HG02642 (cell line): Measurements from ENCODE around the gene KXD1.
"Not testable (repeated sequence)": the region's sequence is repeated elsewhere in the genome, so short reads cannot be mapped to it uniquely, and the experiment has no call there.

ENCODE experiments used
- ATAC-seq: cut with Tn5 transposase; IDR thresholded peaks from one replicate; pipeline ENCODE4 v1.9.1; 2021; ENCODE audit warnings: mild to moderate bottlenecking; ENCODE audit not compliant: unreplicated experiment, poor library complexity

Gene KXD1, protein sequence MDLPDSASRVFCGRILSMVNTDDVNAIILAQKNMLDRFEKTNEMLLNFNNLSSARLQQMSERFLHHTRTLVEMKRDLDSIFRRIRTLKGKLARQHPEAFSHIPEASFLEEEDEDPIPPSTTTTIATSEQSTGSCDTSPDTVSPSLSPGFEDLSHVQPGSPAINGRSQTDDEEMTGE

DNA sequence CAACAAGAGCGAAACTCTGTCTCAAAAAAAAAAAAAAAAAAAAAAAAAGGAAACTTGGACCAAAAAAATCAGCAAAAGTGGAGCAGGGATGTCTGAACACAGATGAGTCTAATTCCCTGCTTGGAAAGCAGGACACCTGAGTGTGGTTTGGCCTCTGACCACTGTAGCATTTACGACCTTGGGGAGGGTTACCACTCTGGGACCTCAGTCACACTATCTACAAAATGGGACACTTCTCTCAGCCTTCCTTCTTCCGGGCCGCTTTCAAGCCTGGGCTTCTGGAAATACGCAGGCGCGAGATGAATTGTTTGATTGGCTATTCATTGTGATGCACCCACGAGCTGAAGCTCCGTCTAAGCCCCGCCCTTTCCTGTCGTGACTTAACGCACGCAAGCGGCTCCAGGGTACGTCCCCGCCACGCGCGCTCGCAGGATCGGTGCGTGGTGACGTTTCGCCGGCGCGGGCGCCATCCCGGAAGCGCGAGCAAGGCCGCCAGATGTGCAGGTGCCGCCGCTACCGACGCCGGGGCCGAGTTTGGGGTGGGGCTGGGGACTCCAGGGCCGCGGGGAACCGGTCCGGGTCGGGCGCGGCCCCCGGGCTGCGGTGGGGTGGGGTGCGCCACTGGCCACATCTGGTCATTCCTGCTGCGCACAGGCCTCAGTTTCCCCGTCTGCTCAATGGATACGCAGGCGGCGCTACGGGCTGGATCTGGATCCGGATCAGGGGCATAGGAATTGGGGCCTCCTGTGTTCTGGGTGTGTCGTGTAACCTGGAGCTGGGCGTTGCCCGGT lies at the start of gene KXD1:
KXD1 (plus strand) TSS at position 460 of the 791 bp plus-strand sequence. CDS start 4,187 bp downstream, outside the sequence.
- ATAC-seq: peak; percentile 94

DNA sequence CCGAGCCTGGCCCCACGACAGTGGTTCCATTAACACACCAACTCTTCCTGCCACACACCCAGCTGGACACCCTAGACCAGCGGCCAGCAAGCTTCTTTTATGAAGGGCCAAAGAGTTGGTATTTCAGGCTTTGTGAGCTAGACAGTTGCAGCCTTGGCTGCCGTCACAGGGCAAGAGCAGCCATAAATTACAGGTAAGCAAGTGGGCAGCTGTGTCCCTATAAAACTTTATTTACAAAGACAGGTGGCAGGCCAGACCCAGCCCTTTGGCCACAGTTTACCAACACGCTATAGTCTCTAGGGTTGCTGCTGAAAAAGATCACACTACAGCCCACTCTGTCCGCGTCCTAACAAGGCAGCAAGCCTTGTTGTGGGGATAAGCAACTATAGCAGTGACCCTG lies 49.1 kb upstream of the KXD1 start:
- ATAC-seq: no peak

DNA sequence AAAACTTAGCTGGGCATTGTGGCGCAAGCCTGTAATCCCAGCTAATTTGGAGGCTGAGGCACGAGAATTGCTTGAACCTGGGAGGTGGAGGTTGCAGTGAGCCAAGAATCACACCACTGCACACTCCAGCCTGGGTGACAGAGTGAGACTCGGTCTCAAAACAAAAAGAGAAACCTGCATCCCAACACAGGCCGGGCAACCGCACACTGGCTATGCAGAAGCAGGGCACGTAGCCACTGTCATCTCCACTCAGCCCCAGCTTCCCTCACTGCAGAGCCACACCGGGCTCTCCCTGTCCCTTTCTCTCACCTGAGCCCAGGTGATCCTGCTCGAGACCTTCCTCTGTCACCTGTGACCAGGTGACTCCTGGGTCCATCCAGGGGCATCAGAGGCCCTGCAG lies 47.5 kb upstream of the KXD1 start:
- no peak for ATAC-seq

DNA sequence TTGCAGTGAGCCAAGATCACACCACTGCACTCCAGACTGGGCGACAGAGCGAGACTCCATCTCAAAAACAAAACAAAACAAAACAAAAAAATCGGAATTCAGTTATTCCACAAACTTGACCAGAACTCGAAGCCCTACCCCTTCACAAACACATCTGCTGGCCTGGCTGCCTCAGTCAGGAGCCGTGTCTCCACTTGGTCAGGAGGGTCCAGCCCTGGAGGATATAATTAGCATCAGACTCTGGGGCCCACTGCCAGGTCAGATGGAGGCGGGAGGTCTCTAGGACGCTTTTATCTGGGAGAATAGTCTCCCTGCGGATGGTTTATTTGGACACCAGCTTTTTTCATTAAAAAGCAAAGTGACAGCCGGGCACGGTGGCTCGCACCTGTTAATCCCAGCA lies 43.8 kb upstream of the KXD1 start:
- no peak for ATAC-seq

DNA sequence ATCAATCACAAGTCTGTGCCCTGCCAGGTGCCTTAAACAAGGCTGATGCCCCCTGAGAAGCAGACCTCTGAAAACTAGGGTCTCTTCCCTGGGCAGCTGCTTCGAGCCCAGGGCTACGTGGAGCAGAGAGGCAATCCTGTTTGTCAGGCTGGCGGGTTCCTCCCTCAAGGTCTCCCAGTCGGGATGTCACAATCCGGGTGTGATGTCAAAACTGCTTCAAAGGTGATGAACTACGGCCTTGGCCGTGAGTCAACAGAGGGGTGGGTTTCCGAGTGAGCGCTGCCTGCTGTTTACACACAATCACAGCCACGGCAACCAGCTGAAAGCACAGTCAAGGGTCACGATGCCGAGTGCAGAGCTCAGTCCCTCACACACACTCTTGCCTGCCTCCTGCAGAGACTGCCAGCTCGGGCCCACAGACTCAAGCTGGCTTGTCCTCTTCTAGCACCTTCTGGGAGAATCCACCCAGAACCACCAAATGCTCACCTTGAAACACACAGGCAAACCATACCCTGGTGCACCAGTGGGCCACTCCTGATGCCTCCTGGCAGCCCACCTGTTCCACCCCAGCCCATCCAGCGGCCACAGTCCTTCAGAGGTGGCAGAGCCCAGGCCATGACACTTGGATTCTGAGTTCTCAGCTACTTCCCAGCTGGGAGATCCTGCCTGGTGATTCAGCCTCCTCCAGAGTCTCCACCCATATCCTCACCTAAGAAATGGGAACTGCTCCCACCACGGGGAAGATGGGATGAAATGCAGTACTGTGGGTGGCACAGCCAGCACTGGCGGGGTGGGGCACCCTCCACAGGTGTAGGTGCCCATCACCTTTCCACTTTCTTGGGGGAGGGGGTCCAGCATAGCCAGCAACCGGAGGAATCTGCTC lies 42.6 kb upstream of the KXD1 start:
- no peak for ATAC-seq

DNA sequence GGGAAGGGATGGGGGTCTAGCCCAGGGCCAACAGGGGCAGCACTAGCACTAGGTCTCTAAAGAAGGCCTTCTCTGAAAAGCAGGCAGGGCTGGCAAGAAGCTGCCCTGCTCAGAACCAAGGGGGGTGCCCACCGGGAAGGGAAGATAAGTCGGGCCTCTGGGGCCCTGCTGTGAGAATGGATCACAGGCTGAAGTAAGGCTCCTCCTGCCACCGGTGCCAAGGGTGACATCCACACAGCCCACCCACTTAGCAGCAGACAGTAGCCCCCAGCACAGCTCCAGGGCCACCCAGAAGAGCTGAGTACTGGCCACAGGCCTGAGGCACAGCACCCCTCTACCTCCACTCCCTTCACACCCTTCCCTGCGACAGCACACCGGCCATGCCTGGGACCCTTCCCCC lies 41.7 kb upstream of the KXD1 start:
- ATAC-seq: no peak

DNA sequence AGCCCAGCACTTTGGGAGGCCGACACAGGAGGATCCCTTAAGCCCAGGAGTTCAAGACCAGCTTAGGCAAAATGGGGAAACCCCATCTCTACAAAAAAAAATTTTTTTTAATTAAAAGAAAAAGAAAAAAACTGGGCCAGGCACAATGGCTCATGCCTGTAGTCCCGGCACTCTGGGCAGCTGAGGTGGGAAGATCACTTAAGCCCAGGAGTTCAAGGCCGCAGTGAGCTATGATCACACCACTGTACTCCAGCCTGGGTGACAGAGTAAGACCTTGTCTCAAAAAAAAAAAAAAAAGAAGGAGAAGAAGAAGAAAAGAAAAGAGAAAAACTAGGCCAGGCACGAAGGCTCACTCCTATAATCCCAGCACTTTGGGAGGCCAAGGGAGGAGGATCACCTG lies 40.1 kb upstream of the KXD1 start:
- ATAC-seq: no peak

DNA sequence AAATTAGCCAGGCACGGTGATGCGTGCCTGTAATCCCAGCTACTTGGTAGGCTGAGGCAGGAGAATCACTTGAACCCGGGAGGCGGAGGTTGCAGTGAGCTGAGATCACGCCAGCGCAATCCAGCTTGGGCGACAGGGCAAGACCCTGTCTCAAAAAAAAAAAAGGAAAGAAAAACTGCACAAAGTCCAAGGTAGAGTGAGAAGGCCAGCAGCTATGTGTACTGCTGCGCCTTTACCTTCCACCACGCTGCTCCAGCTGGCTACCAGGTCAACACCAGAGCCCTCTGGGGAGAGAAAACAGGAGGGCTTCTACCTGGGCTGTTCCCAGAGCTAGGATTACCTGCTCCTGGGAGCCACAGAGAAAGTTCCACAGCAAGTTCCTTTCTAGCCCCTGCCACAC lies 39.0 kb upstream of the KXD1 start:
- ATAC-seq: no peak

DNA sequence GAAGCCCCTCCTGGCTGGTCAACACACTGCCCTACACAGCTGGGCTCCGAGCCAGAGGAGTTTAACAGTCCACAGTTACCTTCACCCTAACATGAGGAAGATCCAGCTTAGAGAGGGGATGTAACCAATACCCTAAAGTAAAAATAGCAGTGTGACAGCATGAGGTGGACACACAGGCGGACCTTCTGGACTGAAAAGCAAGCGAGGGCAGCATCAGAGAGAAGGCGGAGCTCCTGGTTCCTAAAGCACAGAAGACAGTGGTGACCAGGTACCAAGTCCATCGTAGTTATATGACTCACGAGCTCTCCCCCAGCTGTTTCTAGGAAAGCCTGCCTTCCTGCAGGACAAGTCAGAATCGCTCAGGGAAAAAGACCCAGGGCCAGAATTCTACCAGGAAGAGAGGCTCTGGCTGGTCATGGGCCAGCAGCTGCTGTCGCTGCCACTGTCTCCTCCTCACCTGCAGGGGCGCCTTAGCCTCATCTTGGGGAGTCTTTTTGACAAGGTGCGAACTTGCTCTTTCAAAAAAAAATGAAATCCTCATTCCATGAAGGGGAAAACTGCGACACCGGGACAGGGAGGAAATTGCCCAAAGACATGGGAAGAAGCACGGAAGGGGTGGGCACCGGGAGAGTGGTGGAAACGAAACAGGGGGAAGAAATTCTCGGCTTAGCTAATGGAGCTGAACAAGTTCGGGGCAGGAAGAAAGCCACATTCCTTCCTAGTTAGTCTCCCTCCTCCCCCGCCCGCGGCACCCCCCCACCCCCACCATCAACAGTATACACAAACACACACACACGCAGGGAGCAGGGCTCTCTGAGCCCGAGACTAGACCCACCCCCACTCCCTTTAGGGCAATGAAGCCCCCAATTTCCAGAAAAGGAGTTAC lies 37.5 kb upstream of the KXD1 start:
- ATAC-seq: no peak

DNA sequence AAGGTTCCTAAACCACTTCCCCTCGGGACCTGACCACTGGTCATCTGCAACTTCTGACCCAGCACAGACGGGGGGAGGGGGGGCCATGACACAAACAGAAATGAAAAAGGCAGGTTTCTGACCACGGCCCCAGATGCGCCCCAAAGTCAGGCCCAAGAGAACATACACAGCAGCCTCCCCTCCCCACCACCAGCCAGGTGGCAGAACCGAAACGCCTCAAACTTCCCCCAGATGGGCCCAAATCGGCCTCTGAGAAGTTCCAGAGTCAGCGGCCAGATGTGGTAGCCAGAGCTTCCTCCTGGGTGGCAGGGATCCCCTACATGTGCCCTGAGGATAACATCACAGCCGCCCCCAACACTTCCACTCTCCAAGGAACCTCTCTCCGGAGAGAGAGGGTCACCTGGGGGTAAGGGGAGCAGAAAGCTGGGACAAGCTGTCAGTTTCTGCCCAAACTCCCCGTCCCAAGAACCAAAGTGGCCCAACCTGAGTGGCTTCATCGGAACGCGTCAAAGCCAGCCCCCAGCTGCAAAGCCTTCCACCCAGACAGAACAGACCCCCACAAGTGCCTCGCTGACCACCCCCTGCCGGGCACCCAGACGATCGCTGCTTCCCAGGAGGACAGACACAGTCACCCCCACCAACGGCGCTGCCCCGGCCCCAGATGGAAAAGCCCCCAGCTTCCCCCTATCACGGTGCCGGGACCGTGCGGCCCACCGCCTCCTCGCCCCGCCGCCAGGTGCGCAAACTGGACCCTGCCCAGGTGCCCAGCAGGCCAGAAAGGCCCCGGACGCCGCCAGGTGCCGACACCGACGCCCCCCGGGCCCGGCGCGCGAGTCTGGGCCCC lies 36.6 kb upstream of the KXD1 start:
- no peak for ATAC-seq

DNA sequence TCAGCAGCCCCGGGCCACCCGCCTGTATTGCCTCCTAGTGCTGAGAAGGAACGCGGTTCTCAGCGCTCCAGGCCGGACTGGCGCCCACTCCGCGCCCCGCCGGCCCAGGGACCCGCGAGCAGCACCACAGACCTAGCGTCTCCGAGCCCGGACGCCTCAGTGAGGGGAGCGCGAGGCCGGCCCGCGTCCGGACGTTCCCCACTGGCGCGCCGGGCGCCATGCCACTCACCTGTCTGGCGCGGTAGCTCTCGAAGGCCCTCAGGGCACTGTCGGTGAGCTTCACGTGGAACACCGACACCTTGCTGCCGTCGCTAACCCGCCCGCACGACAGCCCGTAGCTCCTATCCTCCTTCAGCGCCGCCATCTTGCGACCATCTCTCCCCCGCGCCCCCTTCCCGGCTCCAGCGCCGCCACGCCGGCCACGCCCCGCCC lies 36.0 kb upstream of the KXD1 start, which contains the start of gene ELL:
ELL (minus strand) TSS at position 379 of the 432 bp plus-strand sequence; CDS start at position 364, 15 bp downstream.
- peak; percentile 15 for ATAC-seq

DNA sequence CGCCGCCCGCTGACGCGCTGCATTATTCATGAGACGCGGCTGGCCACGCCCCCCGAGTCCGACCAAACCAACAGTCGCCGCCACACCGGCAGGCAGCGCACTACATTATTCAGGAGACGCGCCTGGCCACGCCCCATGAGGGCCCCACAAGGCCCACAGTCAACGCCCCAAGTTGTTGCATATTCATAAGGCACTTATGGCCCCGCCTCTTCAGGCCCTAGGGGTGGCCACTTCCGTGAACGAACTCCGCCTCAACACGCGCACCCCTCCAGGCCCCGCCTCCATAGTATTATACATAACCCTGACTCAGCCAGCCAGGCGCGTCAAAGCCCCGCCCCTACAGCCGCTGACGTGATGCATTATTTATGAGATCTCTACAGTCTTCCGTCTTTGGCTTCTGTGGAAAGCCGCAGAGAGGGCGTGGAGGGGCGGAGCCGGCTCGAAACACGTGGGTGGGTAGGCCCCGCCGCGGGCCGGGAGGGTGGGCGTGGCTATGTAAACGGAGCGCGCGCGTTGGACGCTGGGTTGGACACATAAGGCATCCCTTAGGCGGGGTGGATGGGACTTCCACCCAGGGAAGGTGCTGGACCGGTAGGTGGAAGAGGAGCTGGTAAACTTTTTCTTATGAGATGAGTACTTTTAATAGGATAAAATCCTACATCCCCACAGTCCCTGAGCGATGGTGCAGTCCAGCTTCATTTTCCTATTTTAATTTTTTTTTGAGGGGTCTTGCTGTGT lies 35.4 kb upstream of the KXD1 start:
- peak; percentile 87 for ATAC-seq

DNA sequence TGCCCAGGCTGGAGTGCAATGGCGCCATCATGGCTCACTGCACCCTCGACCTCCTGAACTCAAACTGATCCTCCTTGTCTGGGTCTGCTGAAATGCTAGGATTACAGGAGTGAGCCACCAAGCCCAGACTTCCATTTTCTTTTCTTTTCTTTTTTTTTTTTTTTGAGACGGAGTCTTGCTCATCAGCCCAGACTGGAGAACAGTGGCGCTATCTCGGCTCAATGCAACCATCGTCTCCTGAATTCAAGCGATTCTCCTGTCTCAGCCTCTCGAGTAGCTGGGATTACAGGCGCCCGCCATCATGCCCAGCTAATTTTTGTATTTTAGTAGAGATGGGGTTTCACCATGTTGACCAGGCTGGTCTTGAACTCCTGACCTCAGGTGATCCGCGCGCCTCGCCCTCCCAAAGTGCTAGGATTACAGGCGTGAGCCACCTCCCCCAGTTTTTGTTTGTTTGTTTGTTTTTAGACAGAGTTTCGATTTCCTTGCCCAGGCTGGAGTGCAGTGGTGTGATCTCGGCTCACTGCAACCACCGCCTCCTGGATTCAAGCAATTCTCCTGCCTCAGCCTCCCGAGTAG lies 34.7 kb upstream of the KXD1 start:
- ATAC-seq: not testable (repeated sequence)

DNA sequence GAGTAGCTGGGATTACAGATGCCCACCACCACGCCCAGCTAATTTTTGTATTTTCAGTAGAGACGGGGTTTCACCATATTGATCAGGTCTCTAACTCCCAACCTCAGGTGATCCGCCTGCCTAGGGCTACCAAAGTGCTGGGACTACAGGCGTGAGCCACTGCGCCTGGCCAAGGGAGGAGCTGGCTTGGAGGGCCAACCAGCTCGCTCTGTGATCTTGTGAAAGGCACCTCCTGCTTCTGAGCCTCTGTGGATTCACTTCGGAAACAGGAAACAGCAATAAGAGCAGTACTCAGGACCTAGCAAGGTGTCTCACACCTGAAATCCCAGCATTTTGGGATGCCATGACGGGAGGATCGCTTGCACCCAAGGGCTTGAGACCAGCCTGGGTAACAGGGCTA lies 33.8 kb upstream of the KXD1 start:
- ATAC-seq: no peak

DNA sequence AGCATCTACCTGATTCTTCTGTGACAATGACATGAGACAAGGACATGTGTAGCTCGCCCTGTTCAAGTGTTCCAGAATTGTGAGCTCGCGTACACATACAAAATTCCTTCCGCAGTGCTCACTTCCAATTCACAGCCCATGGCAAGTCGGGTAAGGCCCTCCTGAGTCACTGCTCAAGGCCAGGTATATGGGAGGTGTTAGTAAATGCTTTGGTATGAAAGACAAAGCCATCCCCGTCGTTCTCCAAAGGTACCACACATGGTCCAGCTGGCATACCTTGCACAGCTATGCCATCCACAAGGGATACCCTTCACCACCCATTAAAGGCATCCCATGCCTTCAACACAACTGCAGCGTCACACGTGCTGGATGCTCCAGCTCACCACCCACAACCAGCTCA lies 31.4 kb upstream of the KXD1 start:
- no peak for ATAC-seq

DNA sequence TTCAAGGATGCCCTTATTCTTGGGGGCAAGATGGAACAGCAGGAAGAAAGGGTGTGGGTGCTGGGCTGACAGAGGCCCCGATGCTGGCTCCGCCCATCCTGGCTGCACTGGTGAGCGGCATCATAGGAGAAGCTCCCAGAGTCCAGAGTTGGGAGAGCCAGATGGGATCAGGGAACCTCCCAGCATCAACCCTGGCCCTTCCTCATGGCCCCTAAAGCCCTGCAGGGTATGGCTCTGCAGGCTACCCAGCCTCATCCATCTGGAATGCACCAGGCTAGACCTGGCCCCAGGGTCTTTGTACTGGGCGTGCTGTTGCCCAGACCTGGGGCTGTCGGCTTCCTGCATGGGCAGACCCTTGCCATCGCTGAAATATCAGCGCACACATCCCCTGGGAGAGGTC lies 27.9 kb upstream of the KXD1 start:
- no peak for ATAC-seq

DNA sequence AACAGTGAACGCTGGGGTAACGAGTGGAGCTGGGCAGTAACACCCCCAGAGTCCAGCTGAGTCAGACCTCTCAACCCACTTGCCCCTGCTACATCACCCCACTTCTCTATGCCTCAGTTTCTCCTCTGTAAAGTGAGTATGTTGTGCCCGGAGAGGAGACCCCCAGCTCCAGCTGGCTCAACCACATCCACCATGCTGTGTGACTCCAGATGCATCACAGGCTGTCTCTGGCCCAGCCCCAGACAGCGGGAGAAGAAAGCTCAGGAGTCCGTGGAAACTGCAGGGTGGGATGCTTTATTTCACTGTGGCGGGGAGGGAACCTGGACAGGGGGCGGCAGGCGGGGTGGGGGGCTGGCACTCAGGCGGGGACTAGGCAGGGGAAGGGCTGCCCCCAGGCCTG lies 26.2 kb upstream of the KXD1 start:
- no peak for ATAC-seq
